Gastrocnemius medialis (tissue), 4 donors: ENCODE results near the gene EID2B. TPM values are rescaled to one million over a fixed set of nuclear protein-coding genes. Genes with fewer than 3 reads are reported as not detected.

Experiments
- ATAC-seq, 2 donors: fragments of 150-250 bp; one replicate each; pipeline ENCODE4 v1.9.1; 2016
- DNase-seq, 2 donors: peaks; one replicate each; pipeline ENCODE4 v3.0.0-alpha.2; 2019
- H3K27ac ChIP-seq, 4 donors: fragments of 200-600 bp; sonication (generic); 1 replicate in 1 of 4; 2 replicates in 3 of 4; pipeline ENCODE4 v1.5.1; 2016 to 2018; ENCODE audit warnings: mild to moderate bottlenecking in 2 of 4, moderate library complexity in 1 of 4
- H3K27me3 ChIP-seq, 3 donors: fragments of 200-600 bp; sonication (generic) in 2 of 3; 1 replicate in 1 of 3; 2 replicates in 2 of 3; pipeline versions ENCODE4 v1.5.1 to v1.6.0; 2016 to 2019; ENCODE audit warnings: mild to moderate bottlenecking in 1 of 3, moderate library complexity in 1 of 3
- H3K36me3 ChIP-seq, 2 donors: fragments of 200-600 bp; sonication (generic) in 1 of 2; one replicate each; pipeline ENCODE4 v1.5.1; 2017 to 2018
- H3K4me1 ChIP-seq, 2 donors: fragments of 200-600 bp; sonication (generic) in 1 of 2; one replicate each; pipeline ENCODE4 v1.5.1; 2016 to 2017; ENCODE audit warnings: mild to moderate bottlenecking in 2 of 2
- H3K4me3 ChIP-seq, 4 donors: fragments of 200-600 bp; sonication (generic) in 3 of 4; 1 replicate in 1 of 4; 2 replicates in 3 of 4; pipeline ENCODE4 v1.5.1; 2016 to 2019; ENCODE audit warnings: mild to moderate bottlenecking in 2 of 4
- H3K9me3 ChIP-seq, 3 donors: fragments of 200-600 bp; sonication (generic) in 2 of 3; 1 replicate in 1 of 3; 2 replicates in 2 of 3; pipeline ENCODE4 v1.5.1; 2016 to 2019
- POLR2A ChIP-seq, 2 donors: fragments of 450-650 bp; IDR thresholded peaks; one replicate each; pipeline ENCODE4 v1.6.1; 2017; ENCODE audit warnings: antibody characterized with exemption in 2 of 2, mild to moderate bottlenecking in 2 of 2, moderate library complexity in 2 of 2
- in situ Hi-C, 4 donors: fragments of 200-750 bp; cut with MboI; loops; one replicate each; pipeline versions ENCODE4 v1.15.0 to v1.8.0; 2017; ENCODE audit warnings: low sequenced_read_pairs in 4 of 4
- intact Hi-C: fragments of 100-400 bp; cut with DNase I; formaldehyde crosslinking; loops from one replicate; pipeline ENCODE4 v1.15.1; 2023; ENCODE audit warnings: low total_unique reads
- total RNA-seq, 4 donors: library from RNA; depleted of rRNA; stranded (reverse); fragments of >200 nt; gene quantifications; one replicate each; pipeline versions ENCODE4 v1.1.0 to v1.2.3, GENCODE V29; 2016
- TF ChIP-seq, protein P1 (sequence below), 5 experiments: fragments of 450-650 bp in 3 of 5; fragments of 200-600 bp in 2 of 5; sonication (generic) in 2 of 5; IDR thresholded peaks in 4 of 5; conservative IDR thresholded peaks in 1 of 5; 1 replicate in 4 of 5; 2 replicates in 1 of 5; pipeline ENCODE4 v1.5.1; 2016 to 2019; ENCODE audit warnings: antibody characterized with exemption in 5 of 5, mild to moderate bottlenecking in 3 of 5, moderate library complexity in 3 of 5

The EID2B gene, protein sequence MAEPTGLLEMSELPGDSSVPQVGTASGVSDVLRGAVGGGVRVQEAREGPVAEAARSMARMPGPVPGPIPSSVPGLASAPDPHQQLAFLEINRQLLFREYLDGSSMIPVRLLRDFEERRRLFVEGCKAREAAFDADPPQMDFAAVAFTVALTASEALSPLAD
- 1 to 10 TPM in 3 of 4 donors, under 1 TPM in 1; 0.91 to 6.5 (median 1.2) TPM for total RNA-seq

- DNase-seq (peak; percentile 91 to 92), ATAC-seq (peak; percentile 100)
- peak within 1 kb of the TSS; percentile 74 to 90 (median 84) for H3K4me3 ChIP-seq
- no peaks in the 10 kb centered on the region for H3K27me3 ChIP-seq
- no peaks in the 10 kb centered on the region for H3K36me3 ChIP-seq
- in situ Hi-C loops (loop anchor here in 3 of 4 donors (5.0 to 25.0 kb wide), 7 partner anchors 45 to 420 kb away; partner anchors contain the start of genes SAMD4B (in 3 of the 3), GMFG (in 2 of the 3), RPS16 (in 2 of the 3) and DYRK1B (in 1 of the 3)), intact Hi-C loops (loop anchor here (1.0 to 5.0 kb wide), 6 partner anchors 52 to 405 kb away; partner anchors contain the start of genes PAK4 and TIMM50)
- no peaks in the 10 kb centered on the region for H3K9me3 ChIP-seq
- peak within 1 kb of the TSS; percentile 74 to 86 (median 83) for H3K27ac ChIP-seq
- H3K4me1 ChIP-seq = peaks cover 11 to 17% of the 10 kb centered on the region in 2 donors
- TF ChIP-seq, protein P1, sequence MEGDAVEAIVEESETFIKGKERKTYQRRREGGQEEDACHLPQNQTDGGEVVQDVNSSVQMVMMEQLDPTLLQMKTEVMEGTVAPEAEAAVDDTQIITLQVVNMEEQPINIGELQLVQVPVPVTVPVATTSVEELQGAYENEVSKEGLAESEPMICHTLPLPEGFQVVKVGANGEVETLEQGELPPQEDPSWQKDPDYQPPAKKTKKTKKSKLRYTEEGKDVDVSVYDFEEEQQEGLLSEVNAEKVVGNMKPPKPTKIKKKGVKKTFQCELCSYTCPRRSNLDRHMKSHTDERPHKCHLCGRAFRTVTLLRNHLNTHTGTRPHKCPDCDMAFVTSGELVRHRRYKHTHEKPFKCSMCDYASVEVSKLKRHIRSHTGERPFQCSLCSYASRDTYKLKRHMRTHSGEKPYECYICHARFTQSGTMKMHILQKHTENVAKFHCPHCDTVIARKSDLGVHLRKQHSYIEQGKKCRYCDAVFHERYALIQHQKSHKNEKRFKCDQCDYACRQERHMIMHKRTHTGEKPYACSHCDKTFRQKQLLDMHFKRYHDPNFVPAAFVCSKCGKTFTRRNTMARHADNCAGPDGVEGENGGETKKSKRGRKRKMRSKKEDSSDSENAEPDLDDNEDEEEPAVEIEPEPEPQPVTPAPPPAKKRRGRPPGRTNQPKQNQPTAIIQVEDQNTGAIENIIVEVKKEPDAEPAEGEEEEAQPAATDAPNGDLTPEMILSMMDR (IDR thresholded peaks at IDR 0.05 in 4 of 5, conservative IDR thresholded peaks at IDR 0.05 in 1 of 5) = peak; percentile 98 to 99 (median 99)
- TF ChIP-seq POLR2A (IDR thresholded peaks at IDR 0.05) = peak; percentile 41 to 48
These were observed at the start of gene EID2B for GRCh38 chr19:39532233-39533002. EID2B (minus strand) TSS chr19:39532852; CDS start chr19:39532802, 50 bp downstream.

DNA sequence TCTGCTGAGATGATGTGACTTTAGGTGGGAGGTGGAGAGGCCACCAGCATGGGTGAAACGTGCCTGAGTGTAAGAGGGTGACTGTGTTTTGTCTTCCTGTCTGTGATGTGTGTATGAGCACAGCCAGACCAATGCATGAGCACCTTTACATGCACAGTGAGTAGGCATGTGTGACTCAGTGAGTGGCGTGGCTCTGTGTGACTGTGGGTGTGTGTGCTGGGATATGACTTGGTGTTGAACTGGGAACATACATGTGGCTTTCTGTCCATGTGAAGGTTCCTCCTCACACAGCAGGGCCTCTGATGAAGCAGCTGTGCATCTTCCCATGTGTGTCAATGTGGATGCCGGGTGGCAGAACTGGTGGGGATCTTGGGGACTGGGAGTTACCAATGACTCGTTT is 49.8 kb upstream of the EID2B start:
- no peak for TF ChIP-seq POLR2A (IDR thresholded peaks at IDR 0.05)
- TF ChIP-seq, protein P1 (IDR thresholded peaks at IDR 0.05 in 4 of 5, conservative IDR thresholded peaks at IDR 0.05 in 1 of 5) = no peak
- no peak overlapping the region for H3K27ac ChIP-seq
- H3K4me1 ChIP-seq = no peaks in the 10 kb centered on the region
- ATAC-seq (no peak), DNase-seq (no peak)
- in situ Hi-C loops = no loop called here
- no peaks in the 10 kb centered on the region for H3K36me3 ChIP-seq
- H3K9me3 ChIP-seq = no peaks in the 10 kb centered on the region
- no peak overlapping the region for H3K4me3 ChIP-seq
- peaks cover 0 to 2% (median 1%) of the 10 kb centered on the region in 3 donors for H3K27me3 ChIP-seq
- intact Hi-C loops = no loop called here

DNA sequence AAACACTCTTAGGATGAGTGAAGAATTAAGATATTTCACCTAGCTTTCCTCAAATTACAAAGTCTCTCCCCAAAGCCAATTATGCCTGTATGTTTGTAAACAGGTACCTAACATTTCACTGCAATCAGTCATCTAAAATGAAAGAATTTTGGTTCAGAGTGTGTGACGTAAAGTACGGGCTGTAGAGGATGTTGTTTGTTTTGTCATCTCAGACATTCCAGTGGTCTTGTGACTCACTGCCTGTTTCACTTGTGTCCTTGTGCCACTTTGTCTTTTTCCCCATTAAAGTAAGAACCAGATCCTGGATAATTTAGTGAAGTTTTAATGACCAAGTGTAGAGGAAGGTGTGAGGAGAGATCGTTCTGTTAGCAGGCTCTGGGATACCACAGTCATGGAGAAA is 36.0 kb upstream of the EID2B start:
- TF ChIP-seq POLR2A (IDR thresholded peaks at IDR 0.05) = no peak
- in situ Hi-C loops (no loop called here), intact Hi-C loops (no loop called here)
- Histone ChIP-seq H3K36me3 (no peaks in the 10 kb centered on the region), H3K27me3 (peaks cover 0 to 2% (median 0%) of the 10 kb centered on the region in 3 donors), H3K4me1 (no peaks in the 10 kb centered on the region), H3K9me3 (no peaks in the 10 kb centered on the region), H3K27ac (no peak overlapping the region), H3K4me3 (no peak overlapping the region)
- DNase-seq (no peak), ATAC-seq (no peak)

DNA sequence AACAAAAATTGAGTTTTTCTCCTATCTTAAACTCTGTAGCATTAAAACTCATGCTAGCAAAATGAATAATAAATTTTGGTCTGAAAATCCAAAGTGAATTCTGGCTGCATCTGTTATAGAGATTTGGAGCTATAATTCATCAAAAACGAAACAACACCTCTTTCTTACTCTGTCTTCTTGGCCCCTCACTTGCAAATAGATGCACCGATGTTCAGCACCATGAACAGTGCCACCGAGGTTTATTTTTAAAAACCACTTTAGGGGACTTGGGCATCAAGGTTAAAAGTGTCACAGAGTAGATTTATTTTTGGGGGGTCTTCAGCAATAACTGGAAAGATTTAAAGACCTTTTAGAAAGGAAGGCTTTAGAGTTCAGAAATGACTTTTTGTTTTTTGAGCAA is 33.4 kb upstream of the EID2B start:
- intact Hi-C loops (no loop called here), in situ Hi-C loops (no loop called here)
- Histone ChIP-seq H3K4me3 (no peak overlapping the region), H3K27ac (no peak overlapping the region), H3K27me3 (peaks cover 0 to 2% (median 0%) of the 10 kb centered on the region in 3 donors), H3K9me3 (no peaks in the 10 kb centered on the region), H3K4me1 (no peaks in the 10 kb centered on the region), H3K36me3 (no peaks in the 10 kb centered on the region)
- DNase-seq (no peak), ATAC-seq (no peak)
- no peak for TF ChIP-seq POLR2A (IDR thresholded peaks at IDR 0.05)
- TF ChIP-seq, protein P1 (IDR thresholded peaks at IDR 0.05 in 4 of 5, conservative IDR thresholded peaks at IDR 0.05 in 1 of 5) = no peak

DNA sequence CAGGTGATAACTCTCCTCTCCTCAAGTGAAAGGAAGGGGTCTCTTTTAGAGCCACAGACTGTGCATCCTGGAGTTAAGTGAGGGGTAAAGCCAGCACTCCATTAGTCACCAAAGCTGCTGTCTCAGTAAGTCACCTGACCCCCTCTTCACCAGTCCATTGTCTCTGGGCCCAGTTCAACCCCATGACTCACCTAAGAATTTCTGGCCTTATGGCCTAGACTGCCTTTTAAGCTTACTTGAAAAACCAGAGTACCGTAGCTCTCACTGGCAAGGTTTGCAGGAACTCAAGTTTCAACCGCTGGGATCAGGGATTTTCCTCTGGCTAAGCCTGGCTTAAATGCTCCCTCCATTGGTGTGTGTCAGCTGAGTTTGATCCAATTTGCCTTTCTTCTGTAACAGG is 30.8 kb upstream of the EID2B start:
- Histone ChIP-seq H3K9me3 (no peaks in the 10 kb centered on the region), H3K4me3 (no peak overlapping the region), H3K36me3 (no peaks in the 10 kb centered on the region), H3K4me1 (no peaks in the 10 kb centered on the region), H3K27ac (no peak overlapping the region), H3K27me3 (peaks cover 0 to 2% (median 0%) of the 10 kb centered on the region in 3 donors)
- DNase-seq = no peak
- intact Hi-C loops = no loop called here
- TF ChIP-seq POLR2A (IDR thresholded peaks at IDR 0.05) = no peak
- TF ChIP-seq, protein P1 (IDR thresholded peaks at IDR 0.05 in 4 of 5, conservative IDR thresholded peaks at IDR 0.05 in 1 of 5) = no peak
- in situ Hi-C loops = loop anchor here in 1 of 4 donors (5.0 kb wide), 1 partner anchor 104 kb away; no protein-coding TSS in a partner anchor
- ATAC-seq = peak in 1 of 2 donors; percentile 39
